Kidney (tissue), 14 donors: ENCODE data around the gene RND3. TPM values are rescaled to one million over a fixed set of nuclear protein-coding genes. Genes with fewer than 3 reads are reported as not detected.

ENCODE experiments used
- DNase-seq, 5 donors: peaks; one replicate each; pipeline ENCODE4 v3.0.0-alpha.2; 2013 to 2020
- FAIRE-seq: peaks from 2 replicates; lab custom pipeline; 2012; peaks lifted over from hg19 to GRCh38; lab: Jason Lieb, UNC
- H3K27ac ChIP-seq, 2 donors: one replicate each; pipeline ENCODE4 v1.7.0; 2013; ENCODE audit warnings: low read depth in 2 of 2, low read length in 2 of 2, inconsistent platforms in 1 of 2
- H3K27me3 ChIP-seq: one replicate; pipeline ENCODE4 v1.7.1; 2013; ENCODE audit warnings: low read length, inconsistent platforms; ENCODE audit not compliant: control insufficient read depth, insufficient read depth
- H3K36me3 ChIP-seq, 3 donors: one replicate each; pipeline versions ENCODE4 v1.7.0 to v1.7.1; 2013; ENCODE audit warnings: low read length in 3 of 3, control low read depth in 1 of 3, inconsistent platforms in 1 of 3; ENCODE audit not compliant: insufficient read depth in 3 of 3, control insufficient read depth in 2 of 3
- H3K4me1 ChIP-seq, 3 donors: one replicate each; pipeline versions ENCODE4 v1.7.0 to v1.7.1; 2013; ENCODE audit warnings: low read length in 3 of 3, inconsistent platforms in 1 of 3, low read depth in 1 of 3; ENCODE audit not compliant: control insufficient read depth in 2 of 3, insufficient read depth in 2 of 3
- H3K4me3 ChIP-seq, 3 donors: one replicate each; pipeline versions ENCODE4 v1.7.0 to v1.8.1; 2013; ENCODE audit warnings: low read length in 3 of 3, control low read depth in 1 of 3, inconsistent platforms in 1 of 3
- H3K9ac ChIP-seq, 3 donors: one replicate each; pipeline versions ENCODE4 v1.7.0 to v1.7.1; 2013; ENCODE audit warnings: low read length in 3 of 3, control low read depth in 1 of 3, inconsistent platforms in 1 of 3
- H3K9me3 ChIP-seq, 3 donors: one replicate each; pipeline versions ENCODE4 v1.7.0 to v1.7.1; 2013; ENCODE audit warnings: low read length in 3 of 3, control low read depth in 1 of 3, inconsistent platforms in 1 of 3; ENCODE audit not compliant: control insufficient read depth in 2 of 3, insufficient read depth in 1 of 3
- intact Hi-C: fragments of 100-400 bp; cut with DNase I; formaldehyde crosslinking; loops from one replicate; pipeline ENCODE4 v1.11.1; 2022
- polyA plus RNA-seq: library from polyadenylated mRNA; stranded (reverse); fragments of 350-450 nt; fragmentation: Illumina TruSeq; extraction: RNeasy Lipid Tissue Mini Kit (QIAGEN cat#74804); gene quantifications from one replicate; pipeline ENCODE4 v1.2.3, GENCODE V29; 2014; ENCODE audit warnings: low read depth, low replicate concordance; ENCODE audit not compliant: insufficient read depth
- total RNA-seq: library from RNA; stranded (reverse); fragmentation: NEBNext Ultra II Directional; extraction: Animal tissue kit (Norgen Biotek cat#: 25700); gene quantifications from one replicate; pipeline ENCODE4 v1.2.1, GENCODE V29; 2021
- TF ChIP-seq, protein P1 (sequence below): IDR thresholded peaks from 3 replicates; pipeline ENCODE4 v1.5.1; 2012; ENCODE audit warnings: mild to moderate bottlenecking, moderate library complexity, borderline replicate concordance; ENCODE audit not compliant: insufficient read depth; ENCODE audit errors: extremely low read depth
- donor health status: control.
- donor health status: control.
- donor health status: control.
- donor health status: control.
- donor health status: control.
- donor health status: DM: yes; HTN: yes; CAD: no.
- donor health status: Normal renal cell carcinoma (clear cell type).

The RND3 gene
- total and polyA plus RNA-seq, 2 donors from 2014 or later, result 6.5 to 26.1 TPM

DNA sequence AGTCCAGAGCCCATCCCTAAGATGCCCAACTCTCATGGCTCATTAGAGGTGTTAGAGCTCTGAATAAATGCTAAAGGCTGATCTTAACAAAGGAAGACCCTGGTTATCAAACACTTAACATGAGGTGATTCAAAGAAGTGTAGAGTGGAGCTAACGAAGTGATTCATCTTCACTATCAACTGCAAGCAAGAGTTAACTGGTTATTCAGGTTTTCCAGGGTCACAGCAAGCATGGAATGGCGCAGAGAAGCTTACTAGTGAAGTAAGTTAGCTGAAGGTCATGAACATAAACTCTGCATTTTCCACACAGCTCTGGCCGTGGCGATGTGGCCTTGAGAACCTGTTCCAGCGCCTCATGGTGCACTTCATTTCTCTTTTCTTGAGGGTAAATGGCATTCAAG is 17.0 kb downstream of the RND3 start:
- no peak for FAIRE-seq
- DNase-seq, result no peak
- Histone ChIP-seq H3K36me3 (peaks cover 0 to 5% (median 2%) of the 10 kb centered on the region in 3 donors), H3K9me3 (no peaks in the 10 kb centered on the region), H3K4me1 (peaks cover 0 to 4% (median 3%) of the 10 kb centered on the region in 3 donors), H3K4me3 (no peak overlapping the region), H3K27me3 (no peaks in the 10 kb centered on the region), H3K9ac (no peak overlapping the region), H3K27ac (no peak overlapping the region)
- TF ChIP-seq, protein P1, sequence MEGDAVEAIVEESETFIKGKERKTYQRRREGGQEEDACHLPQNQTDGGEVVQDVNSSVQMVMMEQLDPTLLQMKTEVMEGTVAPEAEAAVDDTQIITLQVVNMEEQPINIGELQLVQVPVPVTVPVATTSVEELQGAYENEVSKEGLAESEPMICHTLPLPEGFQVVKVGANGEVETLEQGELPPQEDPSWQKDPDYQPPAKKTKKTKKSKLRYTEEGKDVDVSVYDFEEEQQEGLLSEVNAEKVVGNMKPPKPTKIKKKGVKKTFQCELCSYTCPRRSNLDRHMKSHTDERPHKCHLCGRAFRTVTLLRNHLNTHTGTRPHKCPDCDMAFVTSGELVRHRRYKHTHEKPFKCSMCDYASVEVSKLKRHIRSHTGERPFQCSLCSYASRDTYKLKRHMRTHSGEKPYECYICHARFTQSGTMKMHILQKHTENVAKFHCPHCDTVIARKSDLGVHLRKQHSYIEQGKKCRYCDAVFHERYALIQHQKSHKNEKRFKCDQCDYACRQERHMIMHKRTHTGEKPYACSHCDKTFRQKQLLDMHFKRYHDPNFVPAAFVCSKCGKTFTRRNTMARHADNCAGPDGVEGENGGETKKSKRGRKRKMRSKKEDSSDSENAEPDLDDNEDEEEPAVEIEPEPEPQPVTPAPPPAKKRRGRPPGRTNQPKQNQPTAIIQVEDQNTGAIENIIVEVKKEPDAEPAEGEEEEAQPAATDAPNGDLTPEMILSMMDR, result no peak
- intact Hi-C loops, result no loop called here

DNA sequence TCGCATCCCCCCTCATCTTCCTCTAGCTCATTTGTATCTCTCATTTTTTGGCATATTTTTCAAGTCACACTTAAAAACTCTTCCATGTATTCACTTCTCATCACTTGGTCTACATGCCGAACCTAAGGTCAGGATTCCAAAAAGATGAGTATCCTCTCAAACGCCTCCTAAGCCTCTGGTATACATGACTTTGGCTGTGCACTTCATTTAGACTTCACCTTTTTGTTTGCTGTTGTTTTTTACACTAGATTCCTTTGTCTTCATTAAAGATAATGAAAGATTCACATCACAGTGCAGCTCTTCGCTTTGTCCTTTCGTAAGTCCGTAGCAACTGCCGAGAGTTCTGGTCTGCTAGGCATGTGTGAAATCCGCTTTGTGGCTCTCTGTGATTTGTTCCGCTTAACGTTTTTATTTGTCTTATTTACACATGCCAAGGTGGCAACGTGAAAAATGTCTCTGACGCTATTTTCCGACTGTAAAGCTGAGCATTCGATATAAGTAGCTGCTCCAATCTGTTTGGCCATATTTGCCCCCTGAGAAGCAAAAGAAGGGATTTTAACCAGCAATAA is 17.7 kb downstream of the RND3 start:
- no peak for DNase-seq
- no peak for FAIRE-seq
- Histone ChIP-seq H3K27ac (no peak overlapping the region), H3K36me3 (peaks cover 0 to 5% (median 2%) of the 10 kb centered on the region in 3 donors), H3K9ac (no peak overlapping the region), H3K9me3 (no peaks in the 10 kb centered on the region), H3K4me1 (peaks cover 0 to 4% (median 3%) of the 10 kb centered on the region in 3 donors), H3K4me3 (no peak overlapping the region), H3K27me3 (no peaks in the 10 kb centered on the region)
- TF ChIP-seq, protein P1, result no peak
- intact Hi-C loops, result no loop called here

DNA sequence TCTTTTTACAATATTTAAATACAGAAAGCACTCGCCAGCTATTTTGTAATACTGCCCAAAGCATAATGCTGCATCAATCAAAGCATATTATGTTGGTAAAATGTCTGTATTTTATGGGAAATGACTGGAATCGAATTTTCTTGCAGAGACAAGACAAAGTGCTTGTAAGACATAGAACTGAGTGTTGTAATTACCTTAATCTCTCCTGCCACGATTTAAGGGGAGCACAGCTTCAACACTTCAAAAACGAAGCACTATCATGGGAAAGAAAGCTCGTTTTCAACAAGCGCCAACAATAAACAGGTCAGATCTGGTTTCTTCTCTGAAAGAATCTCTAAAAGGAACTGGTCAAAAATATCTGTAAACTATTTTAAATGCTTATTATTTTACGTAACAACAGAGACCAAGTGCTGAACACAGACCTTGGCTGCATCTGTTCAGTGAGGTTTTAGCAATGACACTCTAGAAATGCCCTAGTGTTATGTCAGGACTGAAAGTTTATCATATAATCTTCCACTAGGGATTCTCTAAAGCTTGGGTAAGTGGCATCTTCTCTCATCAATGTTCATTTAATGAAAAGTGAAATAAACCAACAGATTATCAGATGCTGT is 19.0 kb downstream of the RND3 start:
- intact Hi-C loops, result no loop called here
- TF ChIP-seq, protein P1, result no peak
- peaks cover 0 to 5% (median 2%) of the 10 kb centered on the region in 3 donors for H3K36me3 ChIP-seq
- no peaks in the 10 kb centered on the region for H3K9me3 ChIP-seq
- FAIRE-seq (no peak), DNase-seq (no peak)
- H3K27me3 ChIP-seq, result no peaks in the 10 kb centered on the region
- peaks cover 0 to 4% (median 0%) of the 10 kb centered on the region in 3 donors for H3K4me1 ChIP-seq
- no peak overlapping the region for H3K4me3 ChIP-seq
- no peak overlapping the region for H3K27ac ChIP-seq
- H3K9ac ChIP-seq, result no peak overlapping the region

DNA sequence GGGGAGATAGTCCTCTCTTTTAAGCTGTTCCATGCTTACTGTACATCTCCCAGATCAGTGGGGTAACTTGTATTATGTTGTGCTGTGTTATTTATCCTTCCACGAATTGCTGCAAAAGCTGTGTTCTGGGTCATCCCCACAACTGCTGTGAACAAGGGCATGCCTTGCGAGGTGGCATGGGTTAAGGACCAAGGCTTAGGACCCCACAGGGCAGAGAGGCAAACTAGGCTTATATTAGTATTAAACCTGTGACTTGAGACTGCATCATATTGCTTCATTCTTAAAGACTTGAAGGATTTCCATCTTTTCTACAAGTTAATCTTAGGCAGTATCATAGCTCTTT is 19.9 kb downstream of the RND3 start:
- TF ChIP-seq, protein P1, result no peak
- peaks cover 0 to 4% (median 0%) of the 10 kb centered on the region in 3 donors for H3K4me1 ChIP-seq
- H3K27me3 ChIP-seq, result no peaks in the 10 kb centered on the region
- no peak overlapping the region for H3K9ac ChIP-seq
- DNase-seq, result no peak
- no peak overlapping the region for H3K4me3 ChIP-seq
- H3K27ac ChIP-seq, result no peak overlapping the region
- no peak for FAIRE-seq
- peaks cover 0 to 5% (median 2%) of the 10 kb centered on the region in 3 donors for H3K36me3 ChIP-seq
- no peaks in the 10 kb centered on the region for H3K9me3 ChIP-seq
- intact Hi-C loops, result no loop called here
